Measurements from ENCODE around the gene SLC24A3.

- TF ChIP-seq EZH2 (IDR thresholded peaks at IDR 0.05), result no peak
- no peak for TF ChIP-seq POLR2AphosphoS5 (IDR thresholded peaks at IDR 0.05; ENCODE audit: borderline replicate concordance, low read depth, low read length)
Measured at GRCh38 chr20:19730706-19731105, 518.3 kb downstream of the SLC24A3 start.
